H1 (cell line): Measurements from ENCODE around the gene ZNF74. TPM values are rescaled to one million over a fixed set of nuclear protein-coding genes. Genes with fewer than 3 reads are reported as not detected.

Experiments
- CTCF ChIA-PET: fragments of 300-600 bp; sonication (Branson Sonifier 250); formaldehyde crosslinking; loops from one replicate; lab custom pipeline; 2021; ENCODE audit not compliant: partially characterized antibody; lab: Charles Lee
- POLR2A ChIA-PET: fragments of 300-600 bp; sonication (Branson Sonifier 250); formaldehyde crosslinking; loops from one replicate; lab custom pipeline; 2021; ENCODE audit warnings: inconsistent platforms; ENCODE audit not compliant: partially characterized antibody; lab: Charles Lee
- DNase-seq, 2 experiments: peaks; one replicate each; pipeline versions ENCODE4 v3.0.0 to v3.0.0-alpha.2; 2010 to 2022; ENCODE audit warnings: low spot score in 2 of 2, low read depth in 1 of 2, mixed read lengths in 1 of 2
- FAIRE-seq: peaks from 2 replicates; lab custom pipeline; 2011; peaks lifted over from hg19 to GRCh38; lab: Jason Lieb, UNC
- H2AFZ ChIP-seq: 2 replicates; pipeline ENCODE4 v1.8.1; 2012; ENCODE audit warnings: low read length, inconsistent platforms
- H2AK5ac ChIP-seq: 2 replicates; pipeline ENCODE4 v1.6.1; 2013; ENCODE audit warnings: low read depth, low read length
- H2BK120ac ChIP-seq: replicated peaks from 2 replicates; pipeline ENCODE3; 2013; ENCODE audit warnings: low read depth, low read length, inconsistent platforms
- H2BK12ac ChIP-seq: 2 replicates; pipeline ENCODE4 v1.6.1; 2013; ENCODE audit warnings: low read depth, low read length
- H2BK15ac ChIP-seq: 2 replicates; pipeline ENCODE4 v1.6.1; 2013; ENCODE audit warnings: low read length
- H2BK20ac ChIP-seq: 2 replicates; pipeline ENCODE4 v1.6.1; 2013; ENCODE audit warnings: low read length
- H2BK5ac ChIP-seq: 2 replicates; pipeline ENCODE4 v1.6.1; 2013; ENCODE audit warnings: low read depth, low read length
- H3K14ac ChIP-seq: 2 replicates; pipeline ENCODE4 v1.6.1; 2013; ENCODE audit warnings: inconsistent platforms; ENCODE audit not compliant: insufficient read length
- H3K18ac ChIP-seq: 2 replicates; pipeline ENCODE4 v1.6.1; 2013; ENCODE audit warnings: low read length; ENCODE audit errors: extremely low read depth
- H3K23ac ChIP-seq: 2 replicates; pipeline ENCODE4 v1.6.1; 2013; ENCODE audit warnings: inconsistent platforms; ENCODE audit not compliant: insufficient read length
- H3K23me2 ChIP-seq: 2 replicates; pipeline ENCODE4 v1.6.1; 2013; ENCODE audit warnings: low read depth, low read length
- H3K27ac ChIP-seq: 2 replicates; pipeline ENCODE4 v1.6.1; 2011; ENCODE audit warnings: low read depth, low read length, inconsistent platforms
- H3K27me3 ChIP-seq, 4 experiments: replicated peaks in 1 of 4; 1 replicate in 1 of 4; 2 replicates in 3 of 4; pipeline versions ENCODE4 v1.6.1 to v1.8.1; 2011 to 2013; ENCODE audit warnings: low read length in 3 of 4, mild to moderate bottlenecking in 3 of 4, inconsistent platforms in 2 of 4, mixed read lengths in 2 of 4, moderate library complexity in 1 of 4; ENCODE audit not compliant: control insufficient read depth in 3 of 4, insufficient read depth in 3 of 4; ENCODE audit errors: extremely low read depth in 1 of 4
- H3K36me3 ChIP-seq, 4 experiments: 2 replicates each; pipeline versions ENCODE4 v1.6.1 to v1.8.1; 2011 to 2013; ENCODE audit warnings: mild to moderate bottlenecking in 4 of 4, low read length in 3 of 4, moderate library complexity in 2 of 4, control low read depth in 1 of 4, inconsistent platforms in 1 of 4; ENCODE audit not compliant: insufficient read depth in 4 of 4, control insufficient read depth in 2 of 4
- H3K4ac ChIP-seq: replicated peaks from 2 replicates; pipeline ENCODE3; 2013; ENCODE audit warnings: low read length, low read depth, mixed read lengths, inconsistent platforms; ENCODE audit not compliant: insufficient read length
- H3K4me1 ChIP-seq, 4 experiments: replicated peaks in 1 of 4; 1 replicate in 1 of 4; 2 replicates in 3 of 4; pipeline versions ENCODE4 v1.6.1 to v1.8.1; 2011 to 2013; ENCODE audit warnings: low read length in 3 of 4, inconsistent platforms in 2 of 4, mixed read lengths in 1 of 4; ENCODE audit not compliant: insufficient read depth in 4 of 4, control insufficient read depth in 3 of 4
- H3K4me2 ChIP-seq, 2 experiments: 2 replicates each; pipeline versions ENCODE4 v1.6.1 to v1.8.1; 2011 to 2013; ENCODE audit warnings: low read depth in 2 of 2, low read length in 2 of 2, control low read depth in 1 of 2, inconsistent platforms in 1 of 2, mild to moderate bottlenecking in 1 of 2; ENCODE audit not compliant: insufficient read depth in 1 of 2
- H3K4me3 ChIP-seq, 4 experiments: fragments of 200-600, 300-600 bp in 1 of 4; sonication (generic), shearing (Covaris generic), sonication (Bioruptor Twin) in 1 of 4; 2 replicates each; pipeline versions ENCODE4 v1.5.1 to v1.8.1; 2011 to 2016; ENCODE audit warnings: low read length in 4 of 4, low read depth in 3 of 4, control low read depth in 2 of 4, inconsistent platforms in 2 of 4, mild to moderate bottlenecking in 2 of 4, mixed read lengths in 1 of 4, moderate library complexity in 1 of 4; ENCODE audit not compliant: insufficient read depth in 2 of 4; ENCODE audit errors: extremely low read depth in 1 of 4
- H3K56ac ChIP-seq: replicated peaks from 2 replicates; pipeline ENCODE3; 2013; ENCODE audit warnings: low read depth, mild to moderate bottlenecking, mixed read lengths, low read length, inconsistent platforms; ENCODE audit not compliant: insufficient read length
- H3K79me1 ChIP-seq: 2 replicates; pipeline ENCODE4 v1.6.1; 2013; ENCODE audit warnings: low read depth, low read length, control low read depth
- H3K79me2 ChIP-seq, 2 experiments: 2 replicates each; pipeline versions ENCODE4 v1.6.1 to v1.8.1; 2012 to 2013; ENCODE audit warnings: low read length in 2 of 2, mild to moderate bottlenecking in 2 of 2, inconsistent platforms in 1 of 2; ENCODE audit not compliant: insufficient read depth in 2 of 2, control insufficient read depth in 1 of 2
- H3K9ac ChIP-seq, 4 experiments: replicated peaks in 1 of 4; 1 replicate in 1 of 4; 2 replicates in 3 of 4; pipeline versions ENCODE4 v1.6.1 to v1.8.1; 2011 to 2013; ENCODE audit warnings: low read depth in 3 of 4, low read length in 3 of 4, control low read depth in 2 of 4, mild to moderate bottlenecking in 2 of 4, moderate library complexity in 2 of 4, inconsistent platforms in 1 of 4; ENCODE audit errors: extremely low read depth in 1 of 4
- H3K9me3 ChIP-seq, 2 experiments: 2 replicates each; pipeline versions ENCODE4 v1.6.1 to v1.8.1; 2012 to 2013; ENCODE audit warnings: mild to moderate bottlenecking in 2 of 2, moderate library complexity in 2 of 2, control low read depth in 1 of 2, inconsistent platforms in 1 of 2, low read depth in 1 of 2, low read length in 1 of 2, mixed read lengths in 1 of 2; ENCODE audit not compliant: insufficient read depth in 2 of 2
- H4K20me1 ChIP-seq, 2 experiments: replicated peaks in 1 of 2; 2 replicates each; pipeline versions ENCODE3 to v1.8.1; 2011 to 2013; ENCODE audit warnings: inconsistent platforms in 2 of 2, low read length in 2 of 2, mild to moderate bottlenecking in 1 of 2; ENCODE audit not compliant: insufficient read depth in 2 of 2, control insufficient read depth in 1 of 2
- H4K5ac ChIP-seq: 2 replicates; pipeline ENCODE4 v1.6.1; 2013; ENCODE audit warnings: low read length, low read depth, mixed read lengths, inconsistent platforms; ENCODE audit not compliant: insufficient read length
- H4K8ac ChIP-seq: 2 replicates; pipeline ENCODE4 v1.8.0; 2013; ENCODE audit warnings: mild to moderate bottlenecking, moderate library complexity, low read length, inconsistent platforms; ENCODE audit not compliant: insufficient read depth; ENCODE audit errors: extremely low read depth
- H4K91ac ChIP-seq: replicated peaks from 2 replicates; pipeline ENCODE3; 2013; ENCODE audit warnings: low read length, mixed read lengths, inconsistent platforms; ENCODE audit not compliant: insufficient read length
- ASH2L ChIP-seq: fragments of 200-600, 300-600 bp; sonication (generic); IDR thresholded peaks from one replicate; pipeline ENCODE4 v1.7.1; 2017; ENCODE audit warnings: low read length
- CHD1 ChIP-seq: IDR thresholded peaks from 2 replicates; pipeline ENCODE4 v1.6.1; 2012; ENCODE audit warnings: low read depth, low read length, improper control_type of control experiment
- CHD2 ChIP-seq: IDR thresholded peaks from 2 replicates; pipeline ENCODE4 v1.6.1; 2012; ENCODE audit warnings: low read length, improper control_type of control experiment
- CREB1 ChIP-seq: IDR thresholded peaks from 2 replicates; pipeline ENCODE4 v1.6.1; 2012; ENCODE audit warnings: inconsistent platforms
- NANOG ChIP-seq: IDR thresholded peaks from 2 replicates; pipeline ENCODE4 v1.6.1; 2011; ENCODE audit warnings: low read length, low read depth, mild to moderate bottlenecking, inconsistent platforms; ENCODE audit not compliant: insufficient read depth, poor library complexity, severe bottlenecking
- NRF1 ChIP-seq: IDR thresholded peaks from 2 replicates; pipeline ENCODE4 v1.6.1; 2011; ENCODE audit warnings: mild to moderate bottlenecking, low read depth, low read length, improper control_type of control experiment
- SIRT6 ChIP-seq: IDR thresholded peaks from one replicate; pipeline ENCODE4 v1.7.1; 2012; ENCODE audit warnings: low read length, inconsistent platforms
- SP2 ChIP-seq: IDR thresholded peaks from 2 replicates; pipeline ENCODE4 v1.6.1; 2012; ENCODE audit warnings: mild to moderate bottlenecking, low read length, inconsistent platforms
- SP4 ChIP-seq: IDR thresholded peaks from 2 replicates; pipeline ENCODE4 v1.6.1; 2012; ENCODE audit warnings: low read length, inconsistent platforms
- YY1 ChIP-seq: IDR thresholded peaks from 2 replicates; pipeline ENCODE4 v1.6.1; 2011; ENCODE audit warnings: low read depth, mild to moderate bottlenecking, low read length
- WGBS, 2 experiments: shearing (Covaris generic) in 1 of 2; methylation state at CpG; one replicate each; pipeline versions ENCODE4 v1.1.6 to v1.1.7; 2013 to 2015; ENCODE audit warnings: low lambda C conversion rate in 2 of 2, mixed read lengths in 2 of 2, inconsistent platforms in 1 of 2, low coverage in 1 of 2, missing lambda C conversion rate in 1 of 2; ENCODE audit not compliant: insufficient replicate concordance in 2 of 2, insufficient coverage in 1 of 2, insufficient read length in 1 of 2; ENCODE audit errors: extremely low coverage in 1 of 2, missing lambda C conversion rate in 1 of 2; 5-methylcytosine and 5-hydroxymethylcytosine counted together
- polyA plus RNA-seq, 7 experiments: library from polyadenylated mRNA; depleted of rRNA in 3 of 7; stranded (reverse) in 5 of 7; unstranded in 2 of 7; fragments of >200 nt in 5 of 7; fragments of 200-250 nt in 2 of 7; gene quantifications; 1 replicate in 5 of 7; 2 replicates in 1 of 7; 4 replicates in 1 of 7; pipeline versions ENCODE4 v1.2.1 to v1.2.3, GENCODE V29; 2011 to 2013; ENCODE audit warnings: missing spikeins in 2 of 7, mixed read lengths in 2 of 7
- total RNA-seq: library from RNA; stranded (reverse); fragmentation: NEBNext Ultra II Directional; extraction: Animal tissue kit (Norgen Biotek cat#: 25700); gene quantifications from 2 replicates; pipeline ENCODE4 v1.2.1, GENCODE V29; 2021

ZNF74 gene
- total and polyA plus RNA-seq, 2 of the 8 experiments (the other 6 are each of a cell fraction or from before 2014, with no cell fraction given): 29.7 to 45.7 TPM

DNA sequence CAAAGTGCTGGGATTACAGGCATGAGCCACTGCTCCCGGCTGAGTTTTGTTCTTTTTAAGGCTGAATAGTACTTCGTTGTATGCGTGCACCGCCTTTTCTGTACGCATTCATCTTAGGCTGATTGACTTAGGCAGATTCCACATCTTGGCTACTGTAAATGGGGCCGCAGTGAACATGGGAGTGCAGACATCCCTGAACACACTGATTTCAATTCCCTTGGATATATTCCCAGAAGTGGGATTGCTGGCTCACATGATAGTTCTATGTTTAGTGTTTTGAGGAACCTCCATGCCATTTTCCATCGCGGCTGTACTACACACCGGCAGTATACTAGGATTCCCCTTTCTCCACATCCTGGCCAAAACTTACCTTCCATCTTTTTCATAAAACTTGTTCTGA is 10.4 kb upstream of the ZNF74 start:
- H3K9ac ChIP-seq: no peak overlapping the region
- no peak for TF ChIP-seq CHD2
- TF ChIP-seq SP4: no peak
- no peak for TF ChIP-seq SP2
- TF ChIP-seq ASH2L: no peak
- TF ChIP-seq SIRT6: no peak
- no peak for TF ChIP-seq NRF1
- no peak for TF ChIP-seq CREB1
- no peak for TF ChIP-seq CHD1
- TF ChIP-seq NANOG: no peak
- TF ChIP-seq YY1: no peak
- no peak overlapping the region for H2BK5ac ChIP-seq
- H3K18ac ChIP-seq: no peak overlapping the region
- no peak overlapping the region for H2AFZ ChIP-seq
- H3K27ac ChIP-seq: no peak overlapping the region
- no peak overlapping the region for H4K8ac ChIP-seq
- no peak overlapping the region for H4K91ac ChIP-seq
- H4K20me1 ChIP-seq: no peaks in the 10 kb centered on the region
- H3K14ac ChIP-seq: no peak overlapping the region
- no peaks in the 10 kb centered on the region for H3K79me2 ChIP-seq
- no peak overlapping the region for H4K5ac ChIP-seq
- DNase-seq (no peak), FAIRE-seq (no peak)
- no peak overlapping the region for H3K4me2 ChIP-seq
- WGBS, 2 experiments: 97% methylated on average over 9 of the region's 9 CpGs; no CpG with 5 or more reads in 1 of the 2 experiments
- no peaks in the 10 kb centered on the region for H3K27me3 ChIP-seq
- no peaks in the 10 kb centered on the region for H3K9me3 ChIP-seq
- no peak overlapping the region for H2BK15ac ChIP-seq
- H3K23me2 ChIP-seq: no peaks in the 10 kb centered on the region
- ChIA-PET POLR2A (no interaction called here), CTCF (no interaction called here)
- H3K4me3 ChIP-seq: no peak overlapping the region
- no peak overlapping the region for H2BK20ac ChIP-seq
- H3K36me3 ChIP-seq: no peaks in the 10 kb centered on the region
- H2BK12ac ChIP-seq: no peak overlapping the region
- H3K4ac ChIP-seq: no peak overlapping the region
- no peaks in the 10 kb centered on the region for H3K79me1 ChIP-seq
- H2AK5ac ChIP-seq: no peak overlapping the region
- H2BK120ac ChIP-seq: no peak overlapping the region
- no peak overlapping the region for H3K23ac ChIP-seq
- peaks cover 0 to 4% (median 0%) of the 10 kb centered on the region in 4 experiments; a peak in 2 of 7 replicates for H3K4me1 ChIP-seq
- no peak overlapping the region for H3K56ac ChIP-seq
